C4-2B (cell line): ENCODE results near the gene ZG16B.

ENCODE experiments used
- H3K27ac ChIP-seq: fragments of 450-650 bp; 2 replicates; pipeline ENCODE4 v1.5.1; 2017
- ZFX ChIP-seq: fragments of 450-650 bp; IDR thresholded peaks from 2 replicates; pipeline ENCODE4 v1.6.1; 2017
- TF ChIP-seq, protein P1 (sequence below): fragments of 450-650 bp; conservative IDR thresholded peaks from 2 replicates; pipeline ENCODE4 v1.5.1; 2017; ENCODE audit warnings: mild to moderate bottlenecking

Gene ZG16B

DNA sequence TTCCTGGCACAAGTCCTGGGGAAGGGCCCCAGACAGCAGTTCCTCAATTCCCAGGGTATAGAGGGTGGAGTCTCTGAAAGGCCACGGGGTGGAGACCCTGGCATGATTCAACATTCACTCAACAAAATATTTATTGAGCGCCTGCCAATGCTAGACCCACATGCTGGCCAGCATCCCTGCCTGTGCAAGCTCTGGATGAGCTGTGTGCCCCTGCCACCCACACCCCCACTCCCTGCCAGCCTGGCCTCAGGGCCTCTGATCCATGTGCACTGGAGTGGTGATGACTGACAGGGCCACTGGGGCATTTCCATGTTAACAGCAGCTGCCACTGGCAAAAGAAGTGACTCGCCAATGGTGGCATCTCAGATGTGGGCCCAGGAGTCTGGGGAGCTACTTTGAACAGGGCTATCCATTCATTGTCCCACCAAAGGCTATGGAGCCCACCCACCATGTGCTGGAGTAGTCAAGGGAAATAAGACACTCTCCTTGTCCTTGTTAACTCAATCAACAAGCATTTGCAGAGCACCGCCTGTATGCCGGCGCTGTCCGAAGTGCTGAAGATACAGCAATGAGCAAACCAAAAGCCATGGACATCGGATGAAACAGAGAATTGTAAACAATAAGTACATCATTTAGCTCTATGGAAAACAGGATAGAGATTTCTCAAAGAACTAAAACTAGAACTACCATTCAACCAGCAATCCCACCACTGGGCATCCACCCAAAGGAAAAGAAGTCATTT, 30.9 kb downstream of the ZG16B start:
- no peak overlapping the region for H3K27ac ChIP-seq

DNA sequence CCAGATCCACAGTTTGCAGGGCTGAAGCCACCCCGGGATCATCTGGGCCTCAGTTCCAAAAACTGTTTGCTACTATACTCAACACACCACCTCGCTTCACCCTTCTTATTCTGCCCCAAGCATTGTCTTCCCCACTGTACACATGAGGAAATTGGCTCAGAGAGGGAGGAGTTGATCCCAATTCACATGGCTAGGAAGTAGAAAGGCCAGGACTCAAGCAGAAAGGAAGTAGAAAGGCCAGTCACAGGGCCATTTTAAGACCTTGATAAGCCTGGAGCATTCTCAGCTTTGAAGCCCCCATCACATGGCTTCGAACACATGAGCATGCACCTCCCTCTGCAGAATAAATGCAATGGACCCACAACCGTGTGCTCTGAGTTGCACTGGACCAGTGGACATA, 35.5 kb downstream of the ZG16B start:
- H3K27ac ChIP-seq = no peak overlapping the region
- no peak for TF ChIP-seq ZFX
- TF ChIP-seq, protein P1, sequence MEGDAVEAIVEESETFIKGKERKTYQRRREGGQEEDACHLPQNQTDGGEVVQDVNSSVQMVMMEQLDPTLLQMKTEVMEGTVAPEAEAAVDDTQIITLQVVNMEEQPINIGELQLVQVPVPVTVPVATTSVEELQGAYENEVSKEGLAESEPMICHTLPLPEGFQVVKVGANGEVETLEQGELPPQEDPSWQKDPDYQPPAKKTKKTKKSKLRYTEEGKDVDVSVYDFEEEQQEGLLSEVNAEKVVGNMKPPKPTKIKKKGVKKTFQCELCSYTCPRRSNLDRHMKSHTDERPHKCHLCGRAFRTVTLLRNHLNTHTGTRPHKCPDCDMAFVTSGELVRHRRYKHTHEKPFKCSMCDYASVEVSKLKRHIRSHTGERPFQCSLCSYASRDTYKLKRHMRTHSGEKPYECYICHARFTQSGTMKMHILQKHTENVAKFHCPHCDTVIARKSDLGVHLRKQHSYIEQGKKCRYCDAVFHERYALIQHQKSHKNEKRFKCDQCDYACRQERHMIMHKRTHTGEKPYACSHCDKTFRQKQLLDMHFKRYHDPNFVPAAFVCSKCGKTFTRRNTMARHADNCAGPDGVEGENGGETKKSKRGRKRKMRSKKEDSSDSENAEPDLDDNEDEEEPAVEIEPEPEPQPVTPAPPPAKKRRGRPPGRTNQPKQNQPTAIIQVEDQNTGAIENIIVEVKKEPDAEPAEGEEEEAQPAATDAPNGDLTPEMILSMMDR = no peak

More for the DNA sequence above, 30.9 kb downstream of the ZG16B start:
- TF ChIP-seq ZFX = no peak
- TF ChIP-seq, protein P1 = no peak

DNA sequence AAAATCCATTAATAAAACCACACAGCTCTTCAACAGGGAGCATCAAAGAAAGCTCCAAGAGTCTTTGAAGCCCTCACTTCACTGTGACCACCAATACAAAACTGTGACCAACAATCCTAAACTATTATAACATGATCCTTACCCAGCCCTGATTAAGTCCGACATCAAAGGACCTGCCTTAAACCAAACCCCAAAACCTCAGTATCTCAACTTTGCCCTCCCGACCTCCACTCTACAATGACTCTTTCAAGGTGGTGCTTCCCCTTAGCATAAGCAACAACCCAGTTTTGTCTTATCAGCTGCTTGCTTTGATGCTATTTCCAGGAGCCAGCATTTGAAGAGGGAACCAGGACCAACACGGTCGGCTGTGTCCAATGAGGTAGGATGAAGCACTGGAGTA, 36.3 kb downstream of the ZG16B start:
- TF ChIP-seq, protein P1 = no peak
- TF ChIP-seq ZFX = no peak

DNA sequence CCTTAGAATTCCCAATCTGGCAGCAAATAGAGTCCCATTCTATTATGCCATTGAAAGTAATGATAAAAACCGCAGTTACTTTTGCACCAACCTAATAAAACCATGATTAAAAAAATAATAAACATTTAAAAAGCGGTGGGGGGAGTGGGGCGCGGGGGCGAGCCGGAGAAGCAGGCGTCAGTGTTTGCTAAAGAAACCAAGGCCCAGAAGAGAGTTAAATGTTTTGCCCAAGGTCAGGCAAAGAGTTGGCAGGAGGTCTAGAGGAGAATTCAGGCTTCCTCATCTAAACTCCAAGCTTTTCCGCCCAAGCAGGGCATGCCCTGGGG, 37.5 kb downstream of the ZG16B start:
- TF ChIP-seq, protein P1 = no peak
- no peak for TF ChIP-seq ZFX
- peak overlapping the region; percentile 82 for H3K27ac ChIP-seq

More for the DNA sequence above, 36.3 kb downstream of the ZG16B start:
- no peak overlapping the region for H3K27ac ChIP-seq

DNA sequence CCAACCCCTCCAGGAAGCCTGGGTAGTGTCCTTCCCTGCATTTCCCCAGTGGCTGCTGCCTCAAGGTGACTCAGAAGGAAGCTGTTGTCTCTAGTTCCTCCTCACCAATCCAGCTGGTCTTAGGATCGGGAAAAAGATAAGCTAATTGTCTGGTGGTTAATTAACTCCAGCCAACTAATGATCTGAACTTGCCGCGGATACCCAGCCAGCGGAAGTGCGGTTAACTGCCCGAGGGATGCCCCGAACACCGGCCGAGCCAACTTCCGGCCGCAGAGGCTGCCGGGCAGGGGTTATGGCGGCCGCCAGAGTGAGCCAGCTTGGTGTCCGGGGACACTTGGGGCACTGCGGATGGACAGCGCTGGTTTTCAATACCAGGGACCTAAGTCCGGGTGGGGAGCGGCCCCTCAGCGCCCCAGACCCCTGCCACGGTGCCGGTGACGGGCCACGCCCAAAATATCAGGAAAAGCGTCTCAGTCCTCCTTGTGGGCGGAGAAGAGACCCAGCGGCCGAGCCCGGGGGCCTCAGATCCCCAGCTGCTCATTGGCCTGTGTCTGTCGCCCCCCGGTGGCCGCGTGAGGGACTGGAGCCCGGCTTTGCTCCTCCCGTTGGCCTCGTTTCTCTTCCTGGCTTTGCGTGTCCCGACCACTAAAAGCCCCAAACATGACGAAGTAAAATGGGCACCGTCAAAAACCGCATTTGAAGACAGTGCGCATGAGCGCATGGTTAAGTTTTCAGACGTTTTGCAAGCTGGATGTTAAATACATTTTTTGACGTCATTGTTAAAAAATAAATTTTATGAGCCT, 38.1 kb downstream of the ZG16B start:
- TF ChIP-seq ZFX = no peak; the same call in 1 of the 2 replicates
- TF ChIP-seq, protein P1 = peak; percentile 98
- peak overlapping the region; percentile 82 for H3K27ac ChIP-seq

DNA sequence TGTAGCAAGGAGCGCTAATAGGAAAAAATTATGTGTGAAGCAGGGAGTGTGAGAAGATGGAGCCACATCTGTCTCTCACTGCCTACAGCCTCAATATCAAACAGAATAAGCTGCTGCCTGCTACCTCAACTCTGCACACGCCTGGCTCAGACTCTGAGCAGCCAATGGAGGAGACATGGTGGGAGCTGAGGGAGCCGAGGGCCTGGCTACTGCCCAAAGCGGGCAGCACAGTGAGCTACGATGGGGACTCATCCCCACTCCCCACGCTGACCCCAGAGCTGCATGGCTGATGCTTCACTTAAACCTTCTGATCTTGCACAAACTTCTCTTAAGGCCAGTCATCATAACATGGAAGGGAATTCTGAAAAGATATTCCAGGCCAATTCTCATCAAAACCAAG, 41.8 kb downstream of the ZG16B start:
- H3K27ac ChIP-seq = no peak overlapping the region
- TF ChIP-seq, protein P1 = no peak
- TF ChIP-seq ZFX = no peak
